HepG2 (cell line): Measurements from ENCODE around the gene SLX4. TPM values are rescaled to one million over a fixed set of nuclear protein-coding genes. Genes with fewer than 3 reads are reported as not detected.
A peak's percentile ranks its signal among the peaks of the same experiment; 100 is the strongest.

ENCODE experiments used
- ATM ChIP-seq: fragments of 450-650 bp; IDR thresholded peaks from 2 replicates; pipeline ENCODE4 v1.7.1; 2017; ENCODE audit warnings: mild to moderate bottlenecking, borderline replicate concordance
- DR1 ChIP-seq: sonication (generic); formaldehyde crosslinking; IDR thresholded peaks from 2 replicates; pipeline ENCODE4 v1.8.0; 2021; ENCODE audit warnings: mild to moderate bottlenecking, missing genetic modification reagents, inconsistent platforms
- IKZF5 ChIP-seq: IDR thresholded peaks from 2 replicates; pipeline ENCODE4 v1.6.1; 2018; ENCODE audit warnings: missing genetic modification reagents, mild to moderate bottlenecking, missing compliant biosample characterization
- JUND ChIP-seq: sonication (generic); formaldehyde crosslinking; IDR thresholded peaks from 2 replicates; pipeline ENCODE4 v1.8.0; 2022; ENCODE audit warnings: mild to moderate bottlenecking, missing genetic modification reagents
- KMT2A ChIP-seq: sonication (generic); formaldehyde crosslinking; IDR thresholded peaks from 2 replicates; pipeline ENCODE4 v1.4.0; 2020; ENCODE audit warnings: missing genetic modification reagents
- PRMT3 ChIP-seq: sonication (generic); formaldehyde crosslinking; IDR thresholded peaks from 2 replicates; pipeline ENCODE4 v1.8.1; 2022; ENCODE audit warnings: low read depth, mild to moderate bottlenecking, moderate library complexity, missing genetic modification reagents, borderline replicate concordance
- RBFOX2 ChIP-seq: fragments of 200-400 bp; formaldehyde crosslinking; IDR thresholded peaks from 2 replicates; pipeline ENCODE4 v1.6.1; 2017; ENCODE audit warnings: low read depth, mild to moderate bottlenecking, low read length
- SOX5 ChIP-seq: IDR thresholded peaks from 2 replicates; pipeline ENCODE4 v1.6.1; 2016; ENCODE audit warnings: borderline replicate concordance
- STAT6 ChIP-seq: sonication (generic); formaldehyde crosslinking; IDR thresholded peaks from 2 replicates; pipeline ENCODE4 v1.4.0; 2020; ENCODE audit warnings: missing genetic modification reagents, mild to moderate bottlenecking, borderline replicate concordance
- TFAP4 ChIP-seq: sonication (generic); IDR thresholded peaks from 2 replicates; pipeline ENCODE4 v1.6.1; 2016; ENCODE audit warnings: low read depth, borderline replicate concordance
- THYN1 ChIP-seq: sonication (generic); formaldehyde crosslinking; IDR thresholded peaks from 2 replicates; pipeline ENCODE4 v1.8.1; 2023; ENCODE audit warnings: low read depth, mild to moderate bottlenecking, moderate library complexity, missing genetic modification reagents, borderline replicate concordance
- ZBTB4 ChIP-seq: sonication (generic); formaldehyde crosslinking; IDR thresholded peaks from 2 replicates; pipeline ENCODE4 v1.4.0; 2020; ENCODE audit warnings: missing genetic modification reagents, mild to moderate bottlenecking, borderline replicate concordance
- ZFP1 ChIP-seq: IDR thresholded peaks from 2 replicates; pipeline ENCODE4 v1.6.1; 2016
- ZNF24 ChIP-seq: fragments of 450-650 bp; IDR thresholded peaks from 2 replicates; pipeline ENCODE4 v1.6.1; 2017; ENCODE audit warnings: antibody characterized with exemption, mild to moderate bottlenecking
- ZNF414 ChIP-seq: sonication (generic); formaldehyde crosslinking; IDR thresholded peaks from 2 replicates; pipeline ENCODE4 v1.5.0; 2020; ENCODE audit warnings: missing genetic modification reagents
- ZNF431 ChIP-seq: sonication (generic); formaldehyde crosslinking; IDR thresholded peaks from 2 replicates; pipeline ENCODE4 v1.9.0; 2022; ENCODE audit warnings: missing genetic modification reagents, low read depth, mild to moderate bottlenecking, borderline replicate concordance
- ZNF562 ChIP-seq: sonication (generic); formaldehyde crosslinking; IDR thresholded peaks from 2 replicates; pipeline ENCODE4 v1.8.0; 2022; ENCODE audit warnings: missing genetic modification reagents, borderline replicate concordance
- ZNF746 ChIP-seq: sonication (generic); formaldehyde crosslinking; IDR thresholded peaks from 2 replicates; pipeline ENCODE4 v1.8.0; 2022; ENCODE audit warnings: mild to moderate bottlenecking, missing genetic modification reagents
- ZNF766 ChIP-seq: sonication (generic); formaldehyde crosslinking; IDR thresholded peaks from 2 replicates; pipeline ENCODE4 v1.5.0; 2020; ENCODE audit warnings: missing genetic modification reagents, borderline replicate concordance
- ZNF790 ChIP-seq: sonication (generic); formaldehyde crosslinking; IDR thresholded peaks from 2 replicates; pipeline ENCODE4 v1.8.0; 2022; ENCODE audit warnings: missing genetic modification reagents, mild to moderate bottlenecking, borderline replicate concordance
- polyA plus RNA-seq, 8 experiments: library from polyadenylated mRNA; depleted of rRNA in 3 of 8; stranded (reverse) in 7 of 8; unstranded in 1 of 8; fragments of >200 nt; fragmentation: Illumina TruSeq in 4 of 8; extraction: Trizol in 4 of 8; gene quantifications; 2 replicates each; pipeline versions ENCODE4 v1.2.1 to v1.2.3, GENCODE V29; 2011 to 2016; ENCODE audit warnings: low read depth in 4 of 8, missing spikeins in 1 of 8, mixed read lengths in 1 of 8; ENCODE audit not compliant: insufficient read depth in 1 of 8
- total RNA-seq, 5 experiments: library from RNA; depleted of rRNA; stranded (reverse); fragments of >200 nt; fragmentation: Illumina TruSeq; extraction: Trizol; gene quantifications; 2 replicates each; pipeline ENCODE4 v1.2.3, GENCODE V29; 2016; ENCODE audit warnings: low read depth in 1 of 5

Gene SLX4
- total and polyA plus RNA-seq, 2 of the 13 experiments (the other 11 are each of a cell fraction or from before 2014, with no cell fraction given), result 1.1 to 3.6 TPM

- peak; percentile 98 for TF ChIP-seq IKZF5 (CRISPR knock-in tag)
- TF ChIP-seq ZNF746 (CRISPR knock-in tag), result 0 out of 2 replicates have a peak, but pooled peaks have one; percentile 56
- TF ChIP-seq DR1, result 0 out of 2 replicates have a peak, but pooled peaks have one; percentile 30
- peak; percentile 67; the same call in 1 of the 2 replicates for TF ChIP-seq JUND (CRISPR knock-in tag)
- peak; percentile 83 for TF ChIP-seq ZFP1 (CRISPR knock-in tag)
- TF ChIP-seq ZNF414 (CRISPR knock-in tag), result peak; percentile 93
- TF ChIP-seq ZNF431, result no peak; the same call in 1 of the 2 replicates
- TF ChIP-seq THYN1, result no peak
- TF ChIP-seq PRMT3 (CRISPR knock-in tag), result peak; percentile 89; the same call in 1 of the 2 replicates
- peak; percentile 83 for TF ChIP-seq SOX5 (CRISPR knock-in tag)
- TF ChIP-seq ZNF24, result no peak
- TF ChIP-seq RBFOX2, result no peak
- TF ChIP-seq ATM, result no peak
- peak; percentile 50; the same call in 1 of the 2 replicates for TF ChIP-seq KMT2A (CRISPR knock-in tag)
- TF ChIP-seq ZBTB4 (CRISPR knock-in tag), result no peak
- peak; percentile 89 for TF ChIP-seq ZNF766
- peak; percentile 61; the same call in 1 of the 2 replicates for TF ChIP-seq TFAP4
- no peak for TF ChIP-seq ZNF562
- 0 out of 2 replicates have a peak, but pooled peaks have one; percentile 66 for TF ChIP-seq ZNF790 (CRISPR knock-in tag)
- 0 out of 2 replicates have a peak, but pooled peaks have one; percentile 51 for TF ChIP-seq STAT6 (CRISPR knock-in tag)
Observed at GRCh38 chr16:3596101-3596861, 15.1 kb downstream of the SLX4 start (continued).
